HAP-1 (cell line): ENCODE data around the gene DNASE1L1.

Experiments
- DNase-seq, 2 experiments: peaks; one replicate each; pipeline ENCODE4 v3.0.0-alpha.2; 2016 to 2020; ENCODE audit warnings: low spot score in 2 of 2
- H3K27me3 ChIP-seq: fragments of 250-450 bp; sonication (Bioruptor Pico); 2 replicates; pipeline ENCODE4 v1.5.1; 2020; ENCODE audit warnings: low read depth, mild to moderate bottlenecking, moderate library complexity
- H3K36me3 ChIP-seq: fragments of 250-450 bp; sonication (Bioruptor Pico); replicated peaks from 2 replicates; pipeline ENCODE4 v1.5.1; 2020; ENCODE audit warnings: mild to moderate bottlenecking
- H3K4me1 ChIP-seq: fragments of 250-450 bp; sonication (Bioruptor Pico); 2 replicates; pipeline ENCODE4 v1.5.1; 2020; ENCODE audit warnings: mild to moderate bottlenecking
- H3K4me3 ChIP-seq: fragments of 250-450 bp; sonication (Bioruptor Pico); 2 replicates; pipeline ENCODE4 v1.5.1; 2020; ENCODE audit warnings: mild to moderate bottlenecking, moderate library complexity
- H3K9me3 ChIP-seq: fragments of 250-450 bp; sonication (Bioruptor Pico); 2 replicates; pipeline ENCODE4 v1.5.1; 2020; ENCODE audit warnings: mild to moderate bottlenecking, moderate library complexity
- in situ Hi-C: fragments of 300-500 bp; cut with MboI; formaldehyde crosslinking; loops from 3 replicates; pipeline ENCODE4 v1.14.3; 2020; ENCODE audit warnings: low sequenced_read_pairs, inconsistent platforms, mixed read lengths

The DNASE1L1 gene

GRCh38 chrX:154441984-154442707 lies 33.1 kb upstream of the DNASE1L1 start:
- in situ Hi-C loops = no loop called here

GRCh38 chrX:154441564-154441963 lies 32.5 kb upstream of the DNASE1L1 start:
- Histone ChIP-seq H3K36me3 (peaks cover 60% of the 10 kb centered on the region), H3K27me3 (no peaks in the 10 kb centered on the region), H3K9me3 (no peaks in the 10 kb centered on the region), H3K4me1 (peaks cover 11% of the 10 kb centered on the region), H3K4me3 (no peak overlapping the region)
- in situ Hi-C loops = no loop called here
- no peak for DNase-seq

More at GRCh38 chrX:154441984-154442707, 33.1 kb upstream of the DNASE1L1 start:
- DNase-seq = no peak
- Histone ChIP-seq H3K27me3 (no peaks in the 10 kb centered on the region), H3K9me3 (no peaks in the 10 kb centered on the region), H3K36me3 (peaks cover 66% of the 10 kb centered on the region), H3K4me3 (no peak overlapping the region), H3K4me1 (peaks cover 11% of the 10 kb centered on the region)

- peaks cover 59% of the 10 kb centered on the region for H3K36me3 ChIP-seq
- in situ Hi-C loops = no loop called here
- peaks cover 16% of the 10 kb centered on the region for H3K4me1 ChIP-seq
- DNase-seq = no peak
- no peaks in the 10 kb centered on the region for H3K27me3 ChIP-seq
- no peaks in the 10 kb centered on the region for H3K9me3 ChIP-seq
- no peak overlapping the region for H3K4me3 ChIP-seq
Measured at GRCh38 chrX:154440623-154441357, 31.7 kb upstream of the DNASE1L1 start.

GRCh38 chrX:154439841-154440240 lies 30.8 kb upstream of the DNASE1L1 start:
- H3K4me1 ChIP-seq = peaks cover 13% of the 10 kb centered on the region
- DNase-seq = no peak
- H3K36me3 ChIP-seq = peaks cover 64% of the 10 kb centered on the region
- in situ Hi-C loops = no loop called here
- no peaks in the 10 kb centered on the region for H3K9me3 ChIP-seq
- H3K27me3 ChIP-seq = no peaks in the 10 kb centered on the region
- H3K4me3 ChIP-seq = no peak overlapping the region

- Histone ChIP-seq H3K27me3 (no peaks in the 10 kb centered on the region), H3K4me1 (peaks cover 6% of the 10 kb centered on the region), H3K4me3 (peak overlapping the region; percentile 97), H3K36me3 (peaks cover 75% of the 10 kb centered on the region), H3K9me3 (no peaks in the 10 kb centered on the region)
- in situ Hi-C loops = no loop called here
- DNase-seq = no peak
Measured at GRCh38 chrX:154437971-154438893, 29.2 kb upstream of the DNASE1L1 start.

- Histone ChIP-seq H3K4me3 (peak within 1 kb of the TSS; percentile 97), H3K36me3 (peaks cover 79% of the 10 kb centered on the region), H3K4me1 (peaks cover 5% of the 10 kb centered on the region), H3K9me3 (no peaks in the 10 kb centered on the region), H3K27me3 (no peaks in the 10 kb centered on the region)
- in situ Hi-C loops = no loop called here
- DNase-seq = peak; percentile 24 to 86
Measured at GRCh38 chrX:154436983-154437752, 28.1 kb upstream of the DNASE1L1 start, which contains the start of gene GDI1. TSS of gene GDI1 (plus strand) at chrX:154437154. CDS start at chrX:154437255, 101 bp downstream.

GRCh38 chrX:154436374-154436982 lies 27.4 kb upstream of the DNASE1L1 start:
- Histone ChIP-seq H3K4me3 (peak overlapping the region; percentile 97), H3K27me3 (no peaks in the 10 kb centered on the region), H3K4me1 (peaks cover 5% of the 10 kb centered on the region), H3K36me3 (peaks cover 79% of the 10 kb centered on the region), H3K9me3 (no peaks in the 10 kb centered on the region)
- DNase-seq = peak; percentile 44 to 76
- in situ Hi-C loops = no loop called here

- H3K36me3 ChIP-seq = peaks cover 69% of the 10 kb centered on the region
Measured at GRCh38 chrX:154435171-154435733, 26.2 kb upstream of the DNASE1L1 start.

GRCh38 chrX:154434394-154435168 lies 25.5 kb upstream of the DNASE1L1 start:
- H3K4me1 ChIP-seq = peaks cover 8% of the 10 kb centered on the region
- no peak overlapping the region for H3K4me3 ChIP-seq
- in situ Hi-C loops = no loop called here
- H3K27me3 ChIP-seq = no peaks in the 10 kb centered on the region
- H3K36me3 ChIP-seq = peaks cover 69% of the 10 kb centered on the region
- DNase-seq = no peak
- H3K9me3 ChIP-seq = no peaks in the 10 kb centered on the region

More at GRCh38 chrX:154435171-154435733, 26.2 kb upstream of the DNASE1L1 start:
- DNase-seq = no peak
- no peaks in the 10 kb centered on the region for H3K27me3 ChIP-seq
- no peaks in the 10 kb centered on the region for H3K9me3 ChIP-seq
- in situ Hi-C loops = no loop called here
- peaks cover 5% of the 10 kb centered on the region for H3K4me1 ChIP-seq
- no peak overlapping the region for H3K4me3 ChIP-seq

GRCh38 chrX:154433605-154434004 lies 24.6 kb upstream of the DNASE1L1 start:
- DNase-seq = no peak
- Histone ChIP-seq H3K4me3 (no peak overlapping the region), H3K9me3 (no peaks in the 10 kb centered on the region), H3K36me3 (peaks cover 62% of the 10 kb centered on the region), H3K4me1 (peaks cover 13% of the 10 kb centered on the region), H3K27me3 (no peaks in the 10 kb centered on the region)
- in situ Hi-C loops = no loop called here

GRCh38 chrX:154432210-154432609 lies 23.2 kb upstream of the DNASE1L1 start:
- Histone ChIP-seq H3K4me3 (no peak overlapping the region), H3K9me3 (no peaks in the 10 kb centered on the region), H3K27me3 (no peaks in the 10 kb centered on the region), H3K36me3 (peaks cover 55% of the 10 kb centered on the region), H3K4me1 (peaks cover 21% of the 10 kb centered on the region)
- DNase-seq = no peak
- in situ Hi-C loops = no loop called here

GRCh38 chrX:154431341-154431740 lies 22.3 kb upstream of the DNASE1L1 start:
- H3K27me3 ChIP-seq = no peaks in the 10 kb centered on the region
- H3K4me1 ChIP-seq = peaks cover 21% of the 10 kb centered on the region
- H3K9me3 ChIP-seq = no peaks in the 10 kb centered on the region
- H3K4me3 ChIP-seq = no peak overlapping the region
- in situ Hi-C loops = no loop called here
- no peak for DNase-seq
- peaks cover 54% of the 10 kb centered on the region for H3K36me3 ChIP-seq
